Right atrium auricular region (tissue), 2 donors: ENCODE results near the gene MS4A15. TPM values are rescaled to one million over a fixed set of nuclear protein-coding genes. Genes with fewer than 3 reads are reported as not detected.

Experiments used
- DNase-seq: peaks from one replicate; pipeline ENCODE4 v3.0.0-alpha.2; 2019; ENCODE audit warnings: low spot score
- H3K27ac ChIP-seq, 2 donors: fragments of 200-600 bp; sonication (generic); 1 replicate in 1 of 2; 2 replicates in 1 of 2; pipeline ENCODE4 v1.5.1; 2016 to 2019
- H3K27me3 ChIP-seq, 2 donors: fragments of 200-600 bp; sonication (generic); one replicate each; pipeline versions ENCODE4 v1.5.1 to v1.6.0; 2017 to 2019
- H3K36me3 ChIP-seq: fragments of 200-600 bp; sonication (generic); one replicate; pipeline ENCODE4 v1.5.1; 2016
- H3K4me1 ChIP-seq, 2 donors: fragments of 200-600 bp; sonication (generic); one replicate each; pipeline versions ENCODE4 v1.5.1 to v1.6.0; 2017 to 2019
- H3K4me3 ChIP-seq, 2 donors: fragments of 200-600 bp; sonication (generic); 1 replicate in 1 of 2; 2 replicates in 1 of 2; pipeline ENCODE4 v1.5.1; 2017 to 2019; ENCODE audit warnings: mild to moderate bottlenecking in 1 of 2, moderate library complexity in 1 of 2
- H3K9me3 ChIP-seq, 2 donors: fragments of 200-600 bp; sonication (generic); one replicate each; pipeline ENCODE4 v1.5.1; 2019
- CTCF ChIP-seq, 2 donors: fragments of 200-600 bp; sonication (generic); IDR thresholded peaks; one replicate each; pipeline ENCODE4 v1.5.1; 2019; ENCODE audit warnings: antibody characterized with exemption in 2 of 2
- total RNA-seq, 2 donors: library from RNA; depleted of rRNA; stranded (reverse); fragments of >200 nt; gene quantifications; one replicate each; pipeline ENCODE4 v1.1.0, GENCODE V29; 2016

The MS4A15 gene
- total RNA-seq, 2 donors from 2014 or later = not detected

GRCh38 chr11:60747359-60747873 is 9.3 kb upstream of the MS4A15 start:
- no peak for DNase-seq
- Histone ChIP-seq H3K9me3 (peaks cover 0 to 7% of the 10 kb centered on the region in 2 donors), H3K27ac (no peak overlapping the region), H3K27me3 (no peaks in the 10 kb centered on the region), H3K4me3 (no peak overlapping the region), H3K4me1 (no peaks in the 10 kb centered on the region), H3K36me3 (no peaks in the 10 kb centered on the region)
- no peak for TF ChIP-seq CTCF (IDR thresholded peaks at IDR 0.05)

GRCh38 chr11:60748225-60748624 is 8.4 kb upstream of the MS4A15 start:
- no peak overlapping the region for H3K4me3 ChIP-seq
- DNase-seq = no peak

GRCh38 chr11:60748821-60749220 is 7.8 kb upstream of the MS4A15 start:
- no peak for DNase-seq
- TF ChIP-seq CTCF (IDR thresholded peaks at IDR 0.05) = no peak
- no peaks in the 10 kb centered on the region for H3K4me1 ChIP-seq

More at GRCh38 chr11:60748225-60748624, 8.4 kb upstream of the MS4A15 start:
- no peaks in the 10 kb centered on the region for H3K36me3 ChIP-seq
- H3K27me3 ChIP-seq = no peaks in the 10 kb centered on the region
- no peak for TF ChIP-seq CTCF (IDR thresholded peaks at IDR 0.05)
- H3K27ac ChIP-seq = no peak overlapping the region
- no peaks in the 10 kb centered on the region for H3K4me1 ChIP-seq
- peaks cover 0 to 5% of the 10 kb centered on the region in 2 donors for H3K9me3 ChIP-seq

GRCh38 chr11:60750911-60751310 is 5.8 kb upstream of the MS4A15 start:
- no peaks in the 10 kb centered on the region for H3K36me3 ChIP-seq
- no peaks in the 10 kb centered on the region for H3K9me3 ChIP-seq
- no peak overlapping the region for H3K4me3 ChIP-seq
- H3K27ac ChIP-seq = no peak overlapping the region
- DNase-seq = no peak
- H3K4me1 ChIP-seq = no peaks in the 10 kb centered on the region
- no peaks in the 10 kb centered on the region for H3K27me3 ChIP-seq
- no peak for TF ChIP-seq CTCF (IDR thresholded peaks at IDR 0.05)

More at GRCh38 chr11:60748821-60749220, 7.8 kb upstream of the MS4A15 start:
- H3K27me3 ChIP-seq = no peaks in the 10 kb centered on the region
- H3K27ac ChIP-seq = no peak overlapping the region
- H3K9me3 ChIP-seq = peaks cover 0 to 5% of the 10 kb centered on the region in 2 donors
- H3K4me3 ChIP-seq = no peak overlapping the region
- H3K36me3 ChIP-seq = no peaks in the 10 kb centered on the region

GRCh38 chr11:60753309-60753708 is 3.4 kb upstream of the MS4A15 start:
- H3K36me3 ChIP-seq = no peaks in the 10 kb centered on the region
- H3K4me1 ChIP-seq = no peaks in the 10 kb centered on the region
- no peak overlapping the region for H3K27ac ChIP-seq
- H3K27me3 ChIP-seq = no peaks in the 10 kb centered on the region
- no peak overlapping the region for H3K4me3 ChIP-seq
- no peak for DNase-seq
- no peaks in the 10 kb centered on the region for H3K9me3 ChIP-seq
- no peak for TF ChIP-seq CTCF (IDR thresholded peaks at IDR 0.05)

- no peak overlapping the region for H3K27ac ChIP-seq
- H3K4me3 ChIP-seq = no peak overlapping the region
- no peaks in the 10 kb centered on the region for H3K36me3 ChIP-seq
- no peaks in the 10 kb centered on the region for H3K9me3 ChIP-seq
- no peaks in the 10 kb centered on the region for H3K27me3 ChIP-seq
- TF ChIP-seq CTCF (IDR thresholded peaks at IDR 0.05) = no peak
- H3K4me1 ChIP-seq = peaks cover 0 to 4% of the 10 kb centered on the region in 2 donors
- DNase-seq = no peak
Measured at GRCh38 chr11:60754887-60755286, 1.8 kb upstream of the MS4A15 start.
